ENCODE measurements around the gene TRIO. TPM values are rescaled to one million over a fixed set of nuclear protein-coding genes. Genes with fewer than 3 reads are reported as not detected.

The TRIO gene
- total RNA-seq, 1 experiment from 2014 or later, result 68.4 TPM

GRCh38 chr5:14413331-14413750 is 270.2 kb downstream of the TRIO start:
- ChIA-PET POLR2A (no interaction called here), CTCF (no interaction called here), RAD21 (ENCODE audit: low non-redundant PET in 1 of 2, low total read pairs in 2 of 2, uncharacterized antibody in 2 of 2, unreplicated experiment in 2 of 2) (no interaction called here)
- ATAC-seq (no peak), DNase-seq (ENCODE audit: low read depth, low spot score) (no peak)
- no TSS peak for BruUV-seq (replicated peaks)
- Histone ChIP-seq H3K27ac (ENCODE audit: low read depth, low read length) (no peak overlapping the region), H3K27me3 (ENCODE audit: insufficient read depth, low read length) (no peaks in the 10 kb centered on the region), H3K79me2 (ENCODE audit: insufficient read depth, low read length) (no peaks in the 10 kb centered on the region), H2AFZ (ENCODE audit: low read depth, low read length, poor library complexity, severe bottlenecking) (no peak overlapping the region), H3K4me3 (replicated peaks in 1 of 2; ENCODE audit: low read depth in 1 of 2, low read length in 2 of 2) (no peak overlapping the region), H3K4me2 (ENCODE audit: low read length) (no peak overlapping the region), H4K20me1 (ENCODE audit: insufficient read depth) (no peaks in the 10 kb centered on the region), H3K9ac (ENCODE audit: low read length) (no peak overlapping the region), H3K9me3 (ENCODE audit: control insufficient read depth in 1 of 2, insufficient read depth in 1 of 2, low read depth in 1 of 2, low read length in 2 of 2) (no peaks in the 10 kb centered on the region), H3K4me1 (ENCODE audit: control insufficient read depth in 1 of 2, insufficient read depth in 2 of 2, low read length in 2 of 2) (no peaks in the 10 kb centered on the region), H3K36me3 (ENCODE audit: control insufficient read depth in 1 of 2, insufficient read depth in 2 of 2, low read length in 2 of 2) (peaks cover 2 to 16% of the 10 kb centered on the region in 2 experiments; a peak in 3 of 4 replicates), H3K9me2 (ENCODE audit: insufficient read depth) (no peaks in the 10 kb centered on the region)
- no peak for TF ChIP-seq EGR1 (IDR thresholded peaks at IDR 0.05; ENCODE audit: low read depth)
- TF ChIP-seq POLR2A (IDR thresholded peaks at IDR 0.05; ENCODE audit: borderline replicate concordance, extremely low read depth, insufficient read depth, insufficient read length), result no peak
- TF ChIP-seq POLR2AphosphoS5 (IDR thresholded peaks at IDR 0.05; ENCODE audit: low read depth, low read length), result no peak
- no peak for TF ChIP-seq SP1 (IDR thresholded peaks at IDR 0.05; ENCODE audit: low read depth)
- TF ChIP-seq RAD21 (IDR thresholded peaks at IDR 0.05; ENCODE audit: low read depth), result no peak
- no peak for TF ChIP-seq ZFX (IDR thresholded peaks at IDR 0.05)
- TF ChIP-seq CTCF (IDR thresholded peaks at IDR 0.05 in 2 of 3, conservative IDR thresholded peaks at IDR 0.05 in 1 of 3; ENCODE audit: borderline replicate concordance in 1 of 3, insufficient read depth in 1 of 3, low read depth in 2 of 3, low read length in 2 of 3), result no peak
- TF ChIP-seq MAX (IDR thresholded peaks at IDR 0.05), result no peak
- TF ChIP-seq SRF (IDR thresholded peaks at IDR 0.05; ENCODE audit: low read depth), result no peak
- TF ChIP-seq REST (IDR thresholded peaks at IDR 0.05; ENCODE audit: low read depth), result no peak
- TF ChIP-seq FOSL1 (IDR thresholded peaks at IDR 0.05; ENCODE audit: low read depth), result no peak
- TF ChIP-seq CBX3 (IDR thresholded peaks at IDR 0.05; ENCODE audit: low read depth), result no peak
- no peak for TF ChIP-seq EZH2phosphoT487 (IDR thresholded peaks at IDR 0.05; ENCODE audit: borderline replicate concordance)
- no peak for TF ChIP-seq EZH2 (IDR thresholded peaks at IDR 0.05)
- intact Hi-C loops (cut with micrococcal nuclease), result no loop called here

Data from HCT116 (cell line).